Gastrocnemius medialis (tissue), 4 donors: ENCODE results near the gene LCT.

Experiments used
- POLR2A ChIP-seq, 2 donors: fragments of 450-650 bp; IDR thresholded peaks; one replicate each; pipeline ENCODE4 v1.6.1; 2017; ENCODE audit warnings: antibody characterized with exemption in 2 of 2, mild to moderate bottlenecking in 2 of 2, moderate library complexity in 2 of 2
- TF ChIP-seq, protein P1 (sequence below), 5 experiments: fragments of 450-650 bp in 3 of 5; fragments of 200-600 bp in 2 of 5; sonication (generic) in 2 of 5; IDR thresholded peaks in 4 of 5; conservative IDR thresholded peaks in 1 of 5; 1 replicate in 4 of 5; 2 replicates in 1 of 5; pipeline ENCODE4 v1.5.1; 2016 to 2019; ENCODE audit warnings: antibody characterized with exemption in 5 of 5, mild to moderate bottlenecking in 3 of 5, moderate library complexity in 3 of 5

DNA sequence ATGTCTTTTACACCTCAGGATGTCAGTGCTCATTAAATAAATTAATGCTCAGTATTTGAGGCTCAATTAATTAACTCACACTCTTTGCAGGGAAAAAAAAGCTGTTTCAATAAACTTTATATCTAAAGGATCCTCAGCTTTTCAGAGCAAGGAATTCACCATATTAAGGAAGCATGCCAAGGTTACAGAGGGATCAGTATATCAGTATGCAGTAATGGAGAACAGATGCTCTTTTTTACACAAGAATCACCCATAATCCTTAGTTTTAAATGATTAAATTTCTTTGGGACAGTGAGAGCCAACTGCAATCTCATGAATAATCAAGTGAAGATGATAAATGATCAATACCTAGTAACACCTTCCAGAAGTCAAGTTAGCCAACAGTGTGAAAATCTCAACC lies 14.9 kb upstream of the LCT start:
- no peak for TF ChIP-seq POLR2A (IDR thresholded peaks at IDR 0.05)
- TF ChIP-seq, protein P1, sequence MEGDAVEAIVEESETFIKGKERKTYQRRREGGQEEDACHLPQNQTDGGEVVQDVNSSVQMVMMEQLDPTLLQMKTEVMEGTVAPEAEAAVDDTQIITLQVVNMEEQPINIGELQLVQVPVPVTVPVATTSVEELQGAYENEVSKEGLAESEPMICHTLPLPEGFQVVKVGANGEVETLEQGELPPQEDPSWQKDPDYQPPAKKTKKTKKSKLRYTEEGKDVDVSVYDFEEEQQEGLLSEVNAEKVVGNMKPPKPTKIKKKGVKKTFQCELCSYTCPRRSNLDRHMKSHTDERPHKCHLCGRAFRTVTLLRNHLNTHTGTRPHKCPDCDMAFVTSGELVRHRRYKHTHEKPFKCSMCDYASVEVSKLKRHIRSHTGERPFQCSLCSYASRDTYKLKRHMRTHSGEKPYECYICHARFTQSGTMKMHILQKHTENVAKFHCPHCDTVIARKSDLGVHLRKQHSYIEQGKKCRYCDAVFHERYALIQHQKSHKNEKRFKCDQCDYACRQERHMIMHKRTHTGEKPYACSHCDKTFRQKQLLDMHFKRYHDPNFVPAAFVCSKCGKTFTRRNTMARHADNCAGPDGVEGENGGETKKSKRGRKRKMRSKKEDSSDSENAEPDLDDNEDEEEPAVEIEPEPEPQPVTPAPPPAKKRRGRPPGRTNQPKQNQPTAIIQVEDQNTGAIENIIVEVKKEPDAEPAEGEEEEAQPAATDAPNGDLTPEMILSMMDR (IDR thresholded peaks at IDR 0.05 in 4 of 5, conservative IDR thresholded peaks at IDR 0.05 in 1 of 5), result no peak
